Activated T-cell treated with anti-CD3 and anti-CD28 coated beads for 1 hour (primary cell): ENCODE measurements around the gene TREH.
A peak's percentile ranks its signal among the peaks of the same experiment; 100 is the strongest.
"Not testable (repeated sequence)": the region's sequence is repeated elsewhere in the genome, so short reads cannot be mapped to it uniquely, and the experiment has no call there.

ENCODE experiments used
- DNase-seq: peaks from one replicate; pipeline ENCODE4 v3.0.0-alpha.2; 2020; ENCODE audit warnings: low read depth

Gene TREH

GRCh38 chr11:118628432-118628831, 51.0 kb downstream of the TREH start:
- DNase-seq, result no peak

DNA sequence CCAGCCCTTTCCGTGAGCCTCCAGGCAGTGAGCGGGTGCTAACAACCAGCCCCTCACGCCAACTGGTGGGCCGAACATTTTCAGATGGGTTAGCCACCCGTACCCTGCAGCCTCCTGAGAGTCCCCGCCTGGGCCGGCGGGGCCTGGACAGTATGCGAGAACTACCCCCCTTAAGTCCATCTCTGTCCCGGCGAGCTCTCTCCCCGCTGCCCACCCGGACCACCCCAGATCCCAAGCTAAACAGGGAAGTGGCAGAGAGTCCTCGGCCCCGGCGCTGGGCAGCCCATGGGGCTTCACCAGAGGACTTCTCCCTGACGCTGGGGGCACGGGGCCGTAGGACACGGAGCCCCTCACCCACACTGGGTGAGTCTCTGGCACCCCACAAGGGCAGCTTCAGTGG, 51.4 kb downstream of the TREH start:
- DNase-seq, result no peak

GRCh38 chr11:118627566-118627965, 51.9 kb downstream of the TREH start:
- no peak for DNase-seq

DNA sequence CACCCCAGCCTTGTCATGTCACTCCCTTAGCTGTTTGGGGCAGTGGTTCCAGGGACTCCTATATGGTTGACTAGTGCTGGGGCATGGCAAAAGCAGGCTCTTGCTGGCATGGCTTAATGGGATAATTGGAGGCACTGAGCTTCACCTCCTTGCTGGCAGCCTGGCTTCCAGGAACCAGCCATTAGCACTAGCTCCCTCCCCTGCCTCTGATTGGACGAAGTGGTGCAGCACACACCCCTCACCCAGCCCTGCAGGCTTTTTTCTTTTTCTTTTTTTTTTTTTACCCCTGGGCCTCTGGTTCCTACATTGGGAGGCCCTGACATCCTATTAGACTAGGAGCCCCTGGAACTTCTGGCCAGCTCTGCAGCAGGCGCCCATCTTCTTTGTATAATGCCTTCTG, 53.5 kb downstream of the TREH start:
- no peak for DNase-seq

DNA sequence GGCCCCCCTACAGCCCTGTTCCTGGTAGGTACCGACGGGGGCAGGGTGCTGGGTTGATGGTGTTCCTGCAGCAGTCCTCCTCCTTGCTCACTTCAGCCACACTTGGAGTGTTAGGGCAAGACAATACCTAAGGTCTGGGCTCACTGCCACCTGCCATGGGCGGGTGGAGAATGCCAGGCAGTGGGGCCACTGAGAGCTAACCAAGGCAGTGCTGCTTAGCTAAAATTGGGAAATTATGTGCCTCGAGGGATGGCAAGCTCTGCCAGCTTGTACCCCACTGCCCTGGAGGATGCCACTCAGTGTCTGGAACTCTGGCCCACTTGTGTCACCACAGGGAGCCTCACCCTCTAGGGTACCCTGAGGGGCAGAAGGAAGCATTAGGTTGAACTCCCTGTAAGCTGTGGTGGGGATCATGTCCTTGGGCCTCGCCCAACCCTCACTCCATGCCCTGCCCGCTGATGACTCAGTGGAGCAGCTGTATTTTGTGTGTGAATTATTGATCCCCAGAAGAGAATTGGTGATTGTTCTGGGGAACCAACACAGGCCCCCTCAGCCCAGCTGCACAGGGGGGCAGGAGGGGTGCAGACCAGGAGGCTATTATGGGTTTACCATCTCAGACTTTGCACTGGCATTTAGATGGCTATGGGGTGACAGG, 54.3 kb downstream of the TREH start:
- DNase-seq, result no peak

- DNase-seq, result no peak
Observed at GRCh38 chr11:118623269-118623655, 56.2 kb downstream of the TREH start.

- no peak for DNase-seq
Observed at GRCh38 chr11:118622376-118623268, 56.8 kb downstream of the TREH start.

GRCh38 chr11:118621784-118622375, 57.6 kb downstream of the TREH start:
- DNase-seq, result no peak

DNA sequence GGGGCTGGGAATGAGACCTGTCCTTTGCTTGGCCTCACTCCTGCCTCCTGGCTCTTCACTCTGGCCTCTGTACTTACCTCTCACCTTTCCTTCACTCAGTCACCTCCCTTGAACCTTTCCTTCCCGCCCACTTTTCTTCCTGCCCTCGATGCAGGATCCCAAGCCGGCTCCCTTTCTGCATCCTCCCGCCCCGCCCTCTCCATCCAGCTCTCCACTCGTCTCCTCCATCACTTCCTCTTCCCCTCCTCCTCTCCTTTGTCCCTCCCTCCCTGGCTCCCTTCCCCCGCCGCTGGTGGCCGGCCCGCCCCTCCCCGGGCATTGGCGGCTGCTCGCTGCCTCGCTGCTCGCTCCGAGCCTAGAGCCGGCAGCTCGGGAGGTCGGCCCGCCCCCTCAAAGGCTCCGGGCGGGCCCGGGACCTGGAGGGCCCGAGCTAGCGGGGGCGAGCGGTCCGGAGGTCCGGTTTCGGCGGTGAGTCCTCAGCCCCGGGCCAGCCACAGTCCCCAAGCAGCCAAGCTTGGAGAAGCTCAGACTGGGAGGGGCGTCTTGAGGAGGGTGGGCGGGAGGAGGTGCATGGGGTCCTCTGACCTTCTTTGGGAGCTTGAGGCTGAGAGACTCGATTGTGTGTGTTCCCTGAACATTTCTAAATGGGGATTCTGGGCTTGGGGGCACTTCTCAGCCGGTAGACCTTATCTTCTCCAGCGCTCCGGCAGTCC, 58.2 kb downstream of the TREH start:
- no peak for DNase-seq

GRCh38 chr11:118620529-118621070, 58.9 kb downstream of the TREH start:
- no peak for DNase-seq

- DNase-seq, result no peak
Observed at GRCh38 chr11:118619444-118620197, 59.8 kb downstream of the TREH start.

DNA sequence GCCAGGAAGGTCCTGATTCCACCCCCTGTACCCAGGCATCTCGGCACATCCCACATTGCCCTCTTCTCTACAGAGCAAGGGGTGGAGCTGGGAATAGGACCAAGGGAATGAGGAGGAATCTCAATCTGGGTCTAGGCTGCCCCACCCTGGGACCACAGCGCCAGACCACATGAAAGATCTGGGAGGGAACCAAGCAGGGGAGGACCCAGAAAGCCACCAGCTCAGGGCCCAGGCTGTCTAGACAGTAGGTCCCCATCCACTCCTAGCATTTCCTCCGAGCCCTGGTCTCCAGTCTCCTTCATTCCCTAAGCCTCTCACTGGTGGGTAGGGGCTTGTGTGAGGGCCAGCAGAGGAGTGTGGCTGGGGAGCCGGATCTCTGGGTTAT, 60.5 kb downstream of the TREH start:
- DNase-seq, result no peak

GRCh38 chr11:118618115-118618990, 61.1 kb downstream of the TREH start:
- DNase-seq, result no peak

DNA sequence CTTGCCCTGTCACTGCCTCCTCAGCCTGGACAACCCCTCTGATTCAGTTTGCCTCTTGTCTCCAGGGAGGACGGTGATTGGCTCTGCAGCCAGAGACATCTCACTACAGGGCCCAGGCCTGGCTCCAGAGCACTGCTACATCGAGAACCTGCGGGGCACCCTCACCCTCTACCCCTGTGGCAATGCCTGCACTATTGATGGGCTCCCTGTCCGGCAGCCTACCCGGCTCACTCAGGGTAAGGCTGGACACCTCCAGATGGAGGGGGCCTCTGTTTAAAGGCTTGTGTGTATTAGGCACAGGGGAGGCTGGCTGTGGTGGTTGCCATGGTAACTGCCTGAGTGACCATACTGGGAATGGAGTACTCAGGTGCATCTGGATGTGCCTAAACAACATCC, 63.5 kb downstream of the TREH start:
- no peak for DNase-seq

- no peak for DNase-seq
Observed at GRCh38 chr11:118615282-118615975, 64.0 kb downstream of the TREH start.

GRCh38 chr11:118614511-118614910, 64.9 kb downstream of the TREH start:
- DNase-seq, result no peak

GRCh38 chr11:118612378-118612777, 67.1 kb downstream of the TREH start:
- no peak for DNase-seq

DNA sequence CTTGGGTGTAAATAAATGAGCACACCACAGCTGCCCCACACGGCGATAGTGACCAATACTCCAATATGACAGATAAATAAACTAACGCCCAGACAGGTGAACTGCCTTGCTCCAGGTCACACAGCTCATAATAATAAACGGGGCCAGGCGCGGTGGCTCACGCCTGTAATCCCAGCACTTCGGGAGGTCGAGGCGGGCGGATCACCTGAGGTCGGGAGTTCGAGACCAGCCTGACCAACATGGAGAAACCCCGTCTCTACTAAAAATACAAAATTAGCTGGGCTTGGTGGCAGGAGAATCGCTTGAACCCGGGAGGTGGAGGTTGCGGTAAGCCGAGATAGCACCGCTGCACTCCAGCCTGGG, 68.0 kb downstream of the TREH start:
- DNase-seq, result not testable (repeated sequence)

DNA sequence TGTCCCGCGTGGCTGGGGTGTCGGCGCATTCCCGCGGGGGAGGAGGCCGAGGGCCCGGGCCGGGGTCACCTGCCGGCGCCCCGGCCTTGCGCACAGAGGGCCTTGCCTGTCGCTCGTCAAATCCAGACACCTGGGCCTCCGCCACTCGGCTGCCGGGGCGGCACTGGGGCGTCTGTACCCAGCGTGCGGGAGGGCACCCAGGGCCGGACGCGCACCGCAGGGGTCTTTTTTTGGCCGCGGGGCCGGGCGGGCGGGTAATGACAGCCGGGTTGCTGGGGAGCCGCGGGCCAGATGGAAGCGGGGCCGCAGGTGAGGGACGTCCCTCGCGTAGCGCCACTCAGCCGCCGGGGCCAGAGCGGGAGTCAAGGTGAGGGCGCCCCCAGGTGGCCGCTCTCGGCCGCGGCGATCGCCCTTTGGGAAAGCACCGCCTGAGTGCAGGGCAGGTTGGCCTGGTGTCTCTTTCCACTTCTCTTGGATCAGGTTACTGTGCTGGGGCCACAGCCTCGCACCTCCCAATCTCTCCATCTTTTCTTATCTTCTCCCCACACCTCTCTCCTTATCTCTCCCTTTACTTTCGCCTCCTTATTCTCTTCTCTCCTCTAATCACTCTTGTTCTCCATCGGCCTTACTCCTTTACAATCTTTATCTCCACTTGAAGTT, 68.5 kb downstream of the TREH start:
- peak; percentile 82 for DNase-seq
